GM23248 (cell line): ENCODE data around the gene ALX3. TPM values are rescaled to one million over a fixed set of nuclear protein-coding genes. Genes with fewer than 3 reads are reported as not detected.
"Not testable (repeated sequence)": the region's sequence is repeated elsewhere in the genome, so short reads cannot be mapped to it uniquely, and the experiment has no call there.

Experiments used
- DNase-seq: peaks from one replicate; pipeline ENCODE4 v3.0.0-alpha.2; 2015
- H2AFZ ChIP-seq: fragments of 200-600 bp; sonication (generic); 2 replicates; pipeline ENCODE4 v1.6.1; 2016; ENCODE audit warnings: antibody characterized with exemption
- H3F3A ChIP-seq: fragments of 200-600 bp; sonication (generic); 2 replicates; pipeline ENCODE4 v1.6.1; 2016; ENCODE audit warnings: mild to moderate bottlenecking, antibody characterized with exemption, mixed run types; ENCODE audit not compliant: insufficient read depth
- H3K27ac ChIP-seq: fragments of 200-600 bp; sonication (generic); 2 replicates; pipeline ENCODE4 v1.5.1; 2016; ENCODE audit warnings: mild to moderate bottlenecking
- H3K27me3 ChIP-seq: fragments of 200-600 bp; sonication (generic); replicated peaks from 2 replicates; pipeline ENCODE4 v1.6.1; 2016; ENCODE audit warnings: mild to moderate bottlenecking; ENCODE audit not compliant: insufficient read depth
- H3K36me3 ChIP-seq: fragments of 200-600 bp; sonication (generic); 2 replicates; pipeline ENCODE4 v1.6.1; 2016; ENCODE audit warnings: low read depth, mild to moderate bottlenecking
- H3K4me1 ChIP-seq: fragments of 200-600 bp; sonication (generic); 2 replicates; pipeline ENCODE4 v1.6.1; 2016; ENCODE audit warnings: mild to moderate bottlenecking; ENCODE audit not compliant: insufficient read depth
- H3K4me2 ChIP-seq: fragments of 200-600 bp; sonication (generic); one replicate; pipeline ENCODE4 v1.6.1; 2016; ENCODE audit warnings: mild to moderate bottlenecking; ENCODE audit not compliant: unreplicated experiment
- H3K4me3 ChIP-seq: fragments of 200-600 bp; sonication (generic); 2 replicates; pipeline ENCODE4 v1.5.1; 2016; ENCODE audit warnings: mild to moderate bottlenecking
- H3K79me2 ChIP-seq: fragments of 200-600 bp; sonication (generic); 2 replicates; pipeline ENCODE4 v1.6.1; 2016; ENCODE audit warnings: mild to moderate bottlenecking; ENCODE audit not compliant: insufficient read depth
- H3K9ac ChIP-seq: fragments of 200-600 bp; sonication (generic); 2 replicates; pipeline ENCODE4 v1.6.1; 2016; ENCODE audit warnings: mild to moderate bottlenecking
- H3K9me2 ChIP-seq: fragments of 200-600 bp; sonication (generic); 2 replicates; pipeline ENCODE4 v1.6.1; 2016; ENCODE audit warnings: mixed run types, mild to moderate bottlenecking, moderate library complexity; ENCODE audit not compliant: insufficient read depth
- H3K9me3 ChIP-seq: fragments of 200-600 bp; sonication (generic); one replicate; pipeline ENCODE4 v1.6.1; 2017; ENCODE audit warnings: low read depth
- H4K20me1 ChIP-seq: fragments of 200-600 bp; sonication (generic); 2 replicates; pipeline ENCODE4 v1.6.0; 2016; ENCODE audit not compliant: insufficient read depth
- EZH2 ChIP-seq: fragments of 200-600 bp; sonication (generic); IDR thresholded peaks from 2 replicates; pipeline ENCODE4 v1.6.1; 2018; ENCODE audit warnings: antibody characterized with exemption, mild to moderate bottlenecking; ENCODE audit not compliant: insufficient read depth, poor library complexity, severe bottlenecking
- EZH2phosphoT487 ChIP-seq: fragments of 200-600 bp; sonication (generic); IDR thresholded peaks from 2 replicates; pipeline ENCODE4 v1.6.1; 2018; ENCODE audit warnings: antibody characterized with exemption, moderate library complexity, mild to moderate bottlenecking, low read depth; ENCODE audit not compliant: insufficient read depth
- WGBS, 2 experiments: methylation state at CpG; one replicate each; pipeline ENCODE4 v1.1.6; 2015 to 2017; ENCODE audit warnings: low lambda C conversion rate in 2 of 2, low coverage in 1 of 2; ENCODE audit errors: missing lambda C conversion rate in 2 of 2; 5-methylcytosine and 5-hydroxymethylcytosine counted together
- in situ Hi-C: fragments of 300-500 bp; cut with MboI; formaldehyde crosslinking; loops from 2 replicates; pipeline ENCODE4 v1.15.0; 2020
- polyA plus RNA-seq: library from polyadenylated mRNA; unstranded; fragments of >200 nt; fragmentation: Nextera tagmentation; extraction: Ambion mirVana; gene quantifications from 2 replicates; pipeline ENCODE4 v1.2.1, GENCODE V29; 2016
- total RNA-seq: library from RNA; depleted of rRNA; stranded (reverse); fragments of >200 nt; shearing (Covaris generic); gene quantifications from 2 replicates; pipeline ENCODE4 v1.2.3, GENCODE V29; 2014

ALX3 gene
- total and polyA plus RNA-seq, 2 experiments from 2014 or later: not detected

DNA sequence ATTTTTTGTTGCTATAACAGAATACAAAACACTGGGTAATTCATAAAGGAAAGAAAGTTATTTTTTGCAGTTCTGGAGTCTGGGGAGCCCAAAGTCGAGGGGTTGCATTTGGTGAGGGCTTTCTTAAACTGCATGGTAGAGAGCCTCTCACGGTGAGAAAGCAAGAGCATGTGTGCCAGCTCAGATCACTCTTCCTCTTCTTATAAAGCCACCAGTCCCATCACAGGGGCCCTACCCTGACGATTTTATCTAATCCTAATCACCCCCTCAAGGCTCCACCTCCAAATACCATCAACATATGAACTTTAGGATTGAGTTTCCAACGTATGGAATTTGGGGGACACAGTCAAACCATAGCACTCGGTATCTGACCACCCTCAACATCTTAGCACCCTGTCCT, 37.1 kb downstream of the ALX3 start:
- Histone ChIP-seq H3K36me3 (peaks cover 8% of the 10 kb centered on the region; the same call in 1 of the 2 replicates), H3K9me3 (no peaks in the 10 kb centered on the region), H3K27me3 (no peaks in the 10 kb centered on the region), H3K4me2 (no peak overlapping the region), H4K20me1 (no peaks in the 10 kb centered on the region; the same call in 1 of the 2 replicates), H3F3A (peaks cover 16% of the 10 kb centered on the region), H3K27ac (no peak overlapping the region), H3K79me2 (peaks cover 34% of the 10 kb centered on the region), H3K9me2 (no peaks in the 10 kb centered on the region), H3K4me3 (no peak overlapping the region), H2AFZ (peak overlapping the region; percentile 95), H3K9ac (no peak overlapping the region), H3K4me1 (peaks cover 15% of the 10 kb centered on the region)
- DNase-seq: no peak
- TF ChIP-seq EZH2 (no peak), EZH2phosphoT487 (no peak)
- WGBS, 2 experiments: 77 to 81% methylated on average over 5 of the region's 5 CpGs
- in situ Hi-C loops: no loop called here

DNA sequence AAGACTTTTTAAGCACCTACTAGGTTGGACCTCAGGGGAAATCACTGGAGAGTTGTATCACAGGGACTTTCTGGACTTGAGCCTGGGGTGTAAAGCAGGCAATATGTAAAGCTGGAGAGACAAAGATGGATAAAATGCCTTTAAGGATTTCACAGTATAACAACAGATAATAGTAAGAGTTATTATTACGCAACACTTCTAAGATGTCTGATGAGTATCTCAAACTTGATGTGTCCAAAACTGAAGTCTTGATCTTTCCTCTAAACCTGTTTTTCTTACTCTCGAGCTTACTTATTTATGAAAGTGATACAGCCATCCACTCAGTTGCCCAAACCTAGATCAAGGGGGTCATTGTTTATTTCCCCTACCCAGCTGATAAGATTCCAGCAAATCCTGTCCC, 38.1 kb downstream of the ALX3 start:
- in situ Hi-C loops: no loop called here
- Histone ChIP-seq H3F3A (peaks cover 21% of the 10 kb centered on the region), H3K4me1 (peaks cover 15% of the 10 kb centered on the region), H3K27ac (no peak overlapping the region), H2AFZ (no peak overlapping the region), H3K27me3 (no peaks in the 10 kb centered on the region), H3K4me2 (no peak overlapping the region), H3K36me3 (0 out of 2 replicates have a peak, but pooled peaks cover under 1% of the 10 kb centered on the region), H3K79me2 (peaks cover 24% of the 10 kb centered on the region), H3K9me3 (no peaks in the 10 kb centered on the region), H3K9me2 (no peaks in the 10 kb centered on the region), H4K20me1 (no peaks in the 10 kb centered on the region; the same call in 1 of the 2 replicates), H3K9ac (no peak overlapping the region), H3K4me3 (no peak overlapping the region)
- TF ChIP-seq EZH2 (no peak), EZH2phosphoT487 (no peak)
- WGBS, 2 experiments: 99 to 100% methylated on average over 2 of the region's 2 CpGs
- no peak for DNase-seq

DNA sequence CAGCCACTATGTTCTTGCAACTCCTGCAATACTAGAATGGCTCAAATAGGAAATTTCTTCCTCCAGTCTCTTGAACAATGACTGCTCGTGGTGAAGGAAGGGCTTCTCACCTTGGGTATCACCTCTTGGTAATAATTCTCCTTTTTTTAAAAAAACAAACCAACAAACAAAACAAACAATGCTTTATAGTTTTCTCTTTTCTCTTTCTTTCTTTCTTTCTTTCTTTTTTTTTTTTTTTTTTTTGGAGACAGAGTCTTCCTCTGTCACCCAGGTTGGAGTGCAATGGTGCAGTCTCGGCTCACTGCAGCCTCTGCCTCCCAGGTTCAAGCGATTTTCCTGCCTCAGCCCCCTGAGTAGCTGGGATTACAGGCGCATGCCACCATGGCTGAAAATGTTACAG, 39.8 kb downstream of the ALX3 start:
- H3K27ac ChIP-seq, H4K20me1 ChIP-seq, H3K9me2 ChIP-seq, H3K9ac ChIP-seq, H3K4me2 ChIP-seq, DNase-seq, H3K9me3 ChIP-seq, H3K79me2 ChIP-seq, in situ Hi-C loops, H2AFZ ChIP-seq, H3K4me3 ChIP-seq, H3K4me1 ChIP-seq, H3K27me3 ChIP-seq, H3K36me3 ChIP-seq: not testable (repeated sequence)
- H3F3A ChIP-seq: peaks cover 30% of the 10 kb centered on the region
- WGBS, 2 experiments: 94% methylated on average over 4 of the region's 4 CpGs

DNA sequence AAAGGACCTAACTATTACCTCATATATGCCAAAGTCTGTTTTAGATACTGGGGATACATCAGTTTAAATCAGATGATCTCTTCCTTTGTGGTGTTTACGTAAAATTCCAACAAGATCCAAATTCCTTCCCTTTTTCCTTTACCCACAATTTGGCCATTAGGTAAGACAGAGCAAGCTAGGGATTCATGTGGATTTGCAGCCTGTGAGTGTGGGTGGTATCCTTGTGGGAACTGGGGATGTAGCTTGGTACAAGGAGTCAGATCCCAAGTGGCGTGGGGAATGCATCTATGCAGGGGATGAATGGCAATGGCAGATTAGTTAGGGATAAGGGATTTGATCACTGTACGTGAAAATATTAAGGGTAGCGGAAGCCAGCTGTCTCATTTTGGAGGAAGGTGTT, 45.9 kb downstream of the ALX3 start:
- in situ Hi-C loops: no loop called here
- WGBS, 2 experiments: 88 to 91% methylated on average over 4 of the region's 4 CpGs
- no peak for DNase-seq

DNA sequence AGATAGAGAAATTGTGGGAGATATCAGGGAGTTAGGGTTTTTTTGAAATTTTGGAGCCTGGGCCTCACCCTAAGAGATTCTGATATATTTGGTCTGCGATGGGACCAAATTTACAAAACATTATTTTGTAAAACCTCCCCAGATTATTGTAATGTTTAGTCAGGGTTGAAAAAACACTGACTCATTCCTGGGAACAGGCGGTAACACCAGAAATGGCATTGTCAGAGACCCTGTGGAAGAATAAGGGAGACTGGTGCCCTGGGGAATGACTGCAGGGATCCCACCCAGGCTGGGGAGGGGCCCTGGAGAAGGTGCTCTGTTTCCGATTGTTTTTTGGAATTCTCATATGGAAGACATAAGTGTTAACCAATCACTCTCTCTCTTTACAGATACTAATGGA, 49.2 kb downstream of the ALX3 start:
- peaks cover 88% of the 10 kb centered on the region for H3K36me3 ChIP-seq
- in situ Hi-C loops: no loop called here
- H3F3A ChIP-seq: peaks cover 24% of the 10 kb centered on the region
- no peaks in the 10 kb centered on the region for H4K20me1 ChIP-seq
- no peak for TF ChIP-seq EZH2
- TF ChIP-seq EZH2phosphoT487: no peak
- H3K9ac ChIP-seq: no peak overlapping the region
- no peaks in the 10 kb centered on the region for H3K9me3 ChIP-seq
- H3K27me3 ChIP-seq: no peaks in the 10 kb centered on the region
- H2AFZ ChIP-seq: no peak overlapping the region
- WGBS, 2 experiments: 84 to 86% methylated on average over 3 of the region's 3 CpGs
- no peak overlapping the region for H3K4me3 ChIP-seq
- no peaks in the 10 kb centered on the region for H3K9me2 ChIP-seq
- no peaks in the 10 kb centered on the region for H3K4me1 ChIP-seq
- H3K4me2 ChIP-seq: no peak overlapping the region
- H3K79me2 ChIP-seq: no peaks in the 10 kb centered on the region
- DNase-seq: no peak
- H3K27ac ChIP-seq: no peak overlapping the region

More for the DNA sequence above, 45.9 kb downstream of the ALX3 start:
- Histone ChIP-seq H3K4me3 (no peak overlapping the region), H3K79me2 (no peaks in the 10 kb centered on the region), H3K9me3 (no peaks in the 10 kb centered on the region), H3K4me1 (no peaks in the 10 kb centered on the region), H3K27me3 (no peaks in the 10 kb centered on the region), H3K36me3 (peaks cover 54% of the 10 kb centered on the region), H3K9me2 (no peaks in the 10 kb centered on the region), H3K9ac (no peak overlapping the region), H3K27ac (no peak overlapping the region), H3K4me2 (no peak overlapping the region), H2AFZ (no peak overlapping the region), H3F3A (peaks cover 43% of the 10 kb centered on the region), H4K20me1 (no peaks in the 10 kb centered on the region)
- TF ChIP-seq EZH2phosphoT487 (no peak), EZH2 (no peak)
